Astrocyte of the spinal cord (primary cell): Measurements from ENCODE around the gene CAPN7.
"Not testable (repeated sequence)": the region's sequence is repeated elsewhere in the genome, so short reads cannot be mapped to it uniquely, and the experiment has no call there.

Experiments used
- DNase-seq: peaks from one replicate; pipeline ENCODE4 v3.0.0; 2011; ENCODE audit warnings: low read depth, low spot score
- H3K4me3 ChIP-seq: 2 replicates; pipeline ENCODE4 v1.5.1; 2011; ENCODE audit warnings: low read depth, mild to moderate bottlenecking, low read length, moderate library complexity
- in situ Hi-C: cut with HindIII; loops from 2 replicates; pipeline ENCODE4 v1.10.0; 2017; ENCODE audit warnings: low sequenced_read_pairs
- TF ChIP-seq, protein P1 (sequence below): IDR thresholded peaks from 2 replicates; pipeline ENCODE4 v1.5.1; 2012; ENCODE audit warnings: low read depth, mild to moderate bottlenecking, low read length, inconsistent platforms

Gene CAPN7

DNA sequence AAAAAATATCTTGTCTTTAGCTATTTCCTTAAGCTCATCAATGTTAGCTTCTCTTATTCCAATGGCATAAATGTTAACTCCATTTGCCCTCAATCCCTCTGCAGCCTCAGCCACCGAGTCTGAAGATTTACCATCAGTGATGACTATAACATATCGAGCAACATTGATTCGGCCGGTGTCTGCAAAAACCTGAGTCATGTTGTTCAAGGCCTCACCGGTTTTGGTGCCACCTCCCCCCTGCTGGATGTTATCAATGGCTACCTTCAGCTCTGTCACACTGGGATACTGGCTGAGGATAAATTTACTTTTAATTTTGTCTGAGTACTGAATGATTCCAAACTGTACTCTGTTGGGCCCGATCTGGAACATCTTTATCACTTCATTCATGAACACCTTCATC, 41.0 kb upstream of the CAPN7 start:
- H3K4me3 ChIP-seq, result no peak overlapping the region
- in situ Hi-C loops, result no loop called here
- TF ChIP-seq, protein P1, sequence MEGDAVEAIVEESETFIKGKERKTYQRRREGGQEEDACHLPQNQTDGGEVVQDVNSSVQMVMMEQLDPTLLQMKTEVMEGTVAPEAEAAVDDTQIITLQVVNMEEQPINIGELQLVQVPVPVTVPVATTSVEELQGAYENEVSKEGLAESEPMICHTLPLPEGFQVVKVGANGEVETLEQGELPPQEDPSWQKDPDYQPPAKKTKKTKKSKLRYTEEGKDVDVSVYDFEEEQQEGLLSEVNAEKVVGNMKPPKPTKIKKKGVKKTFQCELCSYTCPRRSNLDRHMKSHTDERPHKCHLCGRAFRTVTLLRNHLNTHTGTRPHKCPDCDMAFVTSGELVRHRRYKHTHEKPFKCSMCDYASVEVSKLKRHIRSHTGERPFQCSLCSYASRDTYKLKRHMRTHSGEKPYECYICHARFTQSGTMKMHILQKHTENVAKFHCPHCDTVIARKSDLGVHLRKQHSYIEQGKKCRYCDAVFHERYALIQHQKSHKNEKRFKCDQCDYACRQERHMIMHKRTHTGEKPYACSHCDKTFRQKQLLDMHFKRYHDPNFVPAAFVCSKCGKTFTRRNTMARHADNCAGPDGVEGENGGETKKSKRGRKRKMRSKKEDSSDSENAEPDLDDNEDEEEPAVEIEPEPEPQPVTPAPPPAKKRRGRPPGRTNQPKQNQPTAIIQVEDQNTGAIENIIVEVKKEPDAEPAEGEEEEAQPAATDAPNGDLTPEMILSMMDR, result no peak
- DNase-seq, result no peak

DNA sequence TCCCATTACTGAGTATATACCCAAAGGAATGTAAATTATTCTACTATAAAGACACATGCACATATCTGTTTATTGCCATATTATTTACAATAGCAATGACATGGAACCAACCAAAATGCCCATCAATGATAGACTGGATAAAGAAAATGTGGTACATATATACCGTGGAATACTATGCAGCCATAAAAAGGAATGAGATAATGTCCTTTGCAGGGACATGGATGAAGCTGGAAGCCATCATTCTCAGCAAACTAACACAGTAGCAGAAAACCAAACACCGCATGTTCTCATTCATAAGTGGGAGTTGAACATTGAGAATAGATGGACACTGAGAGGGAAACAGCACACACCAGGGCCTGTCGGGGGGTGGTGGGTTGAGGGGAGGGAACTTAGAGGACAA, 39.7 kb upstream of the CAPN7 start:
- in situ Hi-C loops, H3K4me3 ChIP-seq, DNase-seq: not testable (repeated sequence)

DNA sequence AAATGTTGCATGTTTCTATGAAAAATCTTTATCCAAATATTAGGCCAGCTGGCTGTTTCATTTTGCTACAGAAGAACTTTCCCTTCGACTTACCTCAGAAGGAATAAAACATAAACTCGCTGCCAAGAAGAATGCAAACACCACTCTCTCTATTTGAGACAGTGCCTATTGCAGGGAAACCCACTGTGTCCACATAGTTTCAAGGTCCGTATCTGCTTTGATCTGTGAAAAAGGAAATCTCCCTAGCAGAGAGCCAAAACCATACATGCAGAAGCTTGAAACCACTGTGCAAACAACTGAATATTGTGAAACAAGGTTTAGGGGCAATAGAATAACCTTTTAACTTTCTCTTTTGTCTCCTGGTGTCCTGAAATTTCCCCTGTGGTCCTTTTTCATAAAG, 35.0 kb upstream of the CAPN7 start:
- in situ Hi-C loops, result no loop called here
- DNase-seq, result peak; percentile 29
- TF ChIP-seq, protein P1, result no peak
- no peak overlapping the region for H3K4me3 ChIP-seq

DNA sequence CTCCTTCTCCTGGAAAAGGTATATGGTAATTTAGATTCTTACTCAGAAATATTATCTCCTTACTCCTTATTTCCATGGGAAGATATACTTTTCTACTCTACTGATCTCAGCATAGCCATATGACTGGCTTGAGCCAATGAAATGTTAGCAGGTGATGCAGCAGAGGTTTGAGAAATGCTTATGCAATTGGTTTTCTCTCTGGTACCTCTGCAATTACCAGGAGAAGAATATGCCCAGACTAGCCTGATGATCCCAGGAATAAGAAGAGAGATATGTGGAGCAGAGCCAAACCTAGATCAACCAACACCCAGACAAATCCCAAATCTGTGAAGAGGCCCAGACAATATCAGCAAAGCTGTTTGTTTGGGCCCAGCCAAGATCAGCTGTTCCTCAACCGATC, 33.2 kb upstream of the CAPN7 start:
- in situ Hi-C loops, result no loop called here
- H3K4me3 ChIP-seq, result no peak overlapping the region
- DNase-seq, result no peak
- TF ChIP-seq, protein P1, result no peak

DNA sequence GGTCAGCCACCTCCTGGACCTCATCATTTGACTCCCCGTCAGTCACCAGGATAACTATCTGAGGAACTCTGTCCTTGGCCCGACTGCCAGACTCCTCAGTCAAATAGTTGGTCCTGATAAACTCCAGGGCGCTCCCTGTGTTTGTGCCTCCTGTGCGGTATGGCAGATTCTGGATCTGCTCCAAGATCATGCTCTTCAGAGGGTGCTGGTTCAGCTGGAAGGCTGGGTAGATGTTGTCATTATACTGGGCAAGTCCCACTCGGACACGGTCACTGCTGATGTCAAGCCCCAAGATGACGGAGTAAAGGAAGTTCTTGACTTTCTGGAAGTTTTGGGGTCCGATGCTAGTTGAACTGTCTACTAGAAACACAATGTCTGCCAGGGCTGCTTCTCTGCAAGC, 31.1 kb upstream of the CAPN7 start:
- no peak overlapping the region for H3K4me3 ChIP-seq
- TF ChIP-seq, protein P1, result no peak
- DNase-seq, result no peak
- in situ Hi-C loops, result no loop called here

DNA sequence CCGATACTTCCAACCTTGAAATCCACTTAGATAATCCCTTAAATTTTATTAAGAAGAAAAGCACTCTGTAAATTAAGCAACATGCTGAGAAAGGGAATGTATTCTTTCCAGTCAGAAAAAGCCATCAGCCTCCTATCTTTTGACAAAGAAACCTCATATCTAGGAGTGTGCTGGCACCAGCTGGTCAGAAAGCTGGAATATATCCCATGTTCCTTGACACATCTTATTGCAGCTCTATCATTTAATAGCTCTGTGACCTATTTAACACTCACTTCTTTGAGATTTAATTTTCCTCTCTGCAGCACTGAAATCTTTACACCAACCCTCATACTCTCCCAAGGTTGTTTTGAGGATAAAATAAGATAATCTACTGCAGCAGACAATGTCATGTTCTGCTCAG, 30.4 kb upstream of the CAPN7 start:
- no peak overlapping the region for H3K4me3 ChIP-seq
- in situ Hi-C loops, result no loop called here
- DNase-seq, result no peak
- TF ChIP-seq, protein P1, result no peak

DNA sequence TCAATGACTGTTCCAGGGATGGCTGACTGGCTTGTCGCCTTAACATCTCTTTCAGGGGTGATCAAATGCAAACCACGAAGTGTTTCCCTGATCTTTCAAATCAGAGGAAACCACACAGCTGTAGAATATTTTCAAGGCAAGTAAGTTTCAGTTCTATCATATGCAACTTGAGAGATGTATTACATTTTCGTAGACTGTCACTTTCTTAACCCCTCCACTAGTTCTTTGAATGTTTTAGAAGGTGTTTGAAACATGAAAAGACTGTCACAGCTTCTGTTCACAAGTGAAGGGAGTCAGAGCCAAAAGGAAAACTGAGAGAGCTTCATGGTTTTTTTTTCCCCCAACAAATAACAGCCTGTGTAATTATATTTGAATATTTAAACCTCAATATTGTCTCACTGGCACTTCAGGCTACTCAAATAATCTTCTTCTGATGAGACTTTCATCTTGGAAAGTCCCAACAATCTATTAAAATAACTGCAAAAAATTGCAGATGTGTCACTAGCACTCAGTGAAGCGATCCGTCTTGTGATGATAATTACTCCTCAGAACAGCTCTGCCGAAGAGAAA, 25.9 kb upstream of the CAPN7 start:
- DNase-seq, result no peak
- in situ Hi-C loops, result no loop called here
- TF ChIP-seq, protein P1, result no peak
- no peak overlapping the region for H3K4me3 ChIP-seq
